BLaER1 treated with 17β-estradiol and CSF1 and Interleukin-3, amounts not matched to agents 10 nM and 100 nM (cell line): ENCODE results near the gene GTPBP2.

ENCODE experiments used
- H3K27ac ChIP-seq, 11 experiments: shearing (Covaris generic); formaldehyde crosslinking; 2 replicates each; pipeline ENCODE4 v1.8.1; 2022
- H3K27me3 ChIP-seq, 11 experiments: shearing (Covaris generic); formaldehyde crosslinking; 2 replicates each; pipeline ENCODE4 v1.8.1; 2022
- H3K36me3 ChIP-seq, 11 experiments: shearing (Covaris generic); formaldehyde crosslinking; 2 replicates each; pipeline ENCODE4 v1.8.1; 2022
- H3K4me1 ChIP-seq, 10 experiments: shearing (Covaris generic); formaldehyde crosslinking; 2 replicates each; pipeline ENCODE4 v1.8.1; 2022
- H3K4me2 ChIP-seq, 11 experiments: shearing (Covaris generic); formaldehyde crosslinking; 2 replicates each; pipeline ENCODE4 v1.8.1; 2022
- H3K4me3 ChIP-seq, 10 experiments: shearing (Covaris generic); formaldehyde crosslinking; 2 replicates each; pipeline ENCODE4 v1.8.1; 2022
- H3K9ac ChIP-seq, 11 experiments: shearing (Covaris generic); formaldehyde crosslinking; 2 replicates each; pipeline ENCODE4 v1.8.1; 2022
- H3K9me3 ChIP-seq, 11 experiments: shearing (Covaris generic); formaldehyde crosslinking; replicated peaks in 1 of 11; 2 replicates each; pipeline ENCODE4 v1.8.1; 2022
- H4K20me1 ChIP-seq, 11 experiments: shearing (Covaris generic); formaldehyde crosslinking; 2 replicates each; pipeline ENCODE4 v1.8.1; 2022
- Cebpa-rat ChIP-seq, 11 experiments: shearing (Covaris generic); IDR thresholded peaks; 2 replicates each; pipeline ENCODE4 v1.8.1; 2022

The GTPBP2 gene

GRCh38 chr6:43629505-43630300 is 639 bp upstream of the GTPBP2 start:
- Histone ChIP-seq H3K36me3 (peaks cover 16 to 23% (median 19%) of the 10 kb centered on the region in 11 experiments), H3K9ac (peak overlapping the region; percentile 85 to 98 (median 95)), H3K4me1 (peaks cover 53 to 71% (median 67%) of the 10 kb centered on the region in 10 experiments), H3K9me3 (no peaks in the 10 kb centered on the region), H3K27me3 (no peaks in the 10 kb centered on the region), H3K27ac (peak overlapping the region; percentile 85 to 99 (median 97)), H3K4me3 (peak overlapping the region; percentile 64 to 98 (median 94)), H4K20me1 (peaks cover 0 to 30% (median 11%) of the 10 kb centered on the region in 11 experiments; a peak in 8 of 22 replicates), H3K4me2 (peak overlapping the region; percentile 83 to 99 (median 94))
- TF ChIP-seq Cebpa-rat (IDR thresholded peaks at IDR 0.05), result peak; percentile 27 to 97 (median 89); a peak in 18 of 22 replicates

- H3K4me2 ChIP-seq, result peak overlapping the region; percentile 83 to 97 (median 92)
- H3K27me3 ChIP-seq, result no peaks in the 10 kb centered on the region
- peaks cover 28 to 34% (median 31%) of the 10 kb centered on the region in 11 experiments for H3K36me3 ChIP-seq
- H3K9ac ChIP-seq, result peak overlapping the region; percentile 85 to 98 (median 96)
- peak overlapping the region; percentile 85 to 98 (median 96) for H3K4me3 ChIP-seq
- TF ChIP-seq Cebpa-rat (IDR thresholded peaks at IDR 0.05), result no peak
- no peaks in the 10 kb centered on the region for H3K9me3 ChIP-seq
- peaks cover 49 to 63% (median 58%) of the 10 kb centered on the region in 10 experiments for H3K4me1 ChIP-seq
- H3K27ac ChIP-seq, result peak overlapping the region; percentile 92 to 99 (median 97)
- peaks cover 0 to 40% (median 11%) of the 10 kb centered on the region in 11 experiments; a peak in 8 of 22 replicates for H4K20me1 ChIP-seq
Observed at GRCh38 chr6:43628393-43629103, 516 bp downstream of the GTPBP2 start.

GRCh38 chr6:43627008-43627825 is 1.8 kb downstream of the GTPBP2 start:
- Histone ChIP-seq H3K4me2 (peak overlapping the region; percentile 83 to 97 (median 92)), H3K9ac (peak overlapping the region; percentile 27 to 98 (median 95); a peak in 21 of 22 replicates), H4K20me1 (peaks cover 0 to 52% (median 11%) of the 10 kb centered on the region in 11 experiments; a peak in 10 of 22 replicates), H3K36me3 (peaks cover 40 to 47% (median 44%) of the 10 kb centered on the region in 11 experiments), H3K27me3 (no peaks in the 10 kb centered on the region), H3K9me3 (no peaks in the 10 kb centered on the region), H3K4me3 (peak overlapping the region in 9 of 10 experiments; percentile 15 to 97 (median 96); a peak in 16 of 20 replicates), H3K27ac (peak overlapping the region; percentile 8 to 99 (median 55); a peak in 19 of 22 replicates), H3K4me1 (peaks cover 39 to 50% (median 45%) of the 10 kb centered on the region in 10 experiments)
- no peak for TF ChIP-seq Cebpa-rat (IDR thresholded peaks at IDR 0.05)

- H3K4me2 ChIP-seq, result 0 out of 22 replicates have a peak overlapping the region, but pooled peaks of 2 of the 11 experiments have one; percentile 92
- no peak overlapping the region for H3K4me3 ChIP-seq
- peaks cover 57 to 65% (median 61%) of the 10 kb centered on the region in 11 experiments for H3K36me3 ChIP-seq
- H3K4me1 ChIP-seq, result peaks cover 27 to 42% (median 30%) of the 10 kb centered on the region in 10 experiments
- no peaks in the 10 kb centered on the region for H3K27me3 ChIP-seq
- no peak overlapping the region for H3K9ac ChIP-seq
- no peak for TF ChIP-seq Cebpa-rat (IDR thresholded peaks at IDR 0.05)
- H3K9me3 ChIP-seq, result no peaks in the 10 kb centered on the region
- peaks cover 0 to 69% (median 15%) of the 10 kb centered on the region in 11 experiments; a peak in 11 of 22 replicates for H4K20me1 ChIP-seq
- H3K27ac ChIP-seq, result peak overlapping the region in 2 of 11 experiments; percentile 96; a peak in 3 of 22 replicates
Observed at GRCh38 chr6:43625393-43625992, 3.6 kb downstream of the GTPBP2 start.

GRCh38 chr6:43624786-43625288 is 4.2 kb downstream of the GTPBP2 start:
- Histone ChIP-seq H3K36me3 (peaks cover 64 to 71% (median 68%) of the 10 kb centered on the region in 11 experiments), H3K4me2 (no peak overlapping the region), H3K27ac (no peak overlapping the region), H3K4me1 (peaks cover 22 to 45% (median 26%) of the 10 kb centered on the region in 10 experiments), H3K27me3 (no peaks in the 10 kb centered on the region), H3K9ac (no peak overlapping the region), H3K4me3 (no peak overlapping the region), H3K9me3 (no peaks in the 10 kb centered on the region), H4K20me1 (peaks cover 0 to 71% (median 15%) of the 10 kb centered on the region in 11 experiments; a peak in 11 of 22 replicates)
- no peak for TF ChIP-seq Cebpa-rat (IDR thresholded peaks at IDR 0.05)

- no peak overlapping the region for H3K4me2 ChIP-seq
- no peak overlapping the region for H3K4me3 ChIP-seq
- peaks cover 0 to 72% (median 15%) of the 10 kb centered on the region in 11 experiments; a peak in 11 of 22 replicates for H4K20me1 ChIP-seq
- no peak overlapping the region for H3K27ac ChIP-seq
- no peaks in the 10 kb centered on the region for H3K9me3 ChIP-seq
- TF ChIP-seq Cebpa-rat (IDR thresholded peaks at IDR 0.05), result no peak
- H3K4me1 ChIP-seq, result peaks cover 22 to 52% (median 26%) of the 10 kb centered on the region in 10 experiments
- H3K9ac ChIP-seq, result no peak overlapping the region; a peak in 1 of 22 replicates
- no peaks in the 10 kb centered on the region for H3K27me3 ChIP-seq
- peaks cover 69 to 78% (median 74%) of the 10 kb centered on the region in 11 experiments for H3K36me3 ChIP-seq
Observed at GRCh38 chr6:43623880-43624785, 4.9 kb downstream of the GTPBP2 start.

- Histone ChIP-seq H3K27ac (no peak overlapping the region), H3K36me3 (peaks cover 77 to 93% (median 90%) of the 10 kb centered on the region in 11 experiments), H3K4me2 (no peak overlapping the region)
Observed at GRCh38 chr6:43622541-43622940, 6.5 kb downstream of the GTPBP2 start.

More at GRCh38 chr6:43622541-43622940, 6.5 kb downstream of the GTPBP2 start:
- Histone ChIP-seq H3K9ac (no peak overlapping the region), H3K27me3 (no peaks in the 10 kb centered on the region), H3K4me3 (no peak overlapping the region), H4K20me1 (peaks cover 0 to 72% (median 15%) of the 10 kb centered on the region in 11 experiments; a peak in 11 of 22 replicates), H3K4me1 (peaks cover 14 to 46% (median 16%) of the 10 kb centered on the region in 10 experiments), H3K9me3 (no peaks in the 10 kb centered on the region)
- TF ChIP-seq Cebpa-rat (IDR thresholded peaks at IDR 0.05), result no peak
